Measurements from ENCODE around the gene TBC1D8.

The TBC1D8 gene

DNA sequence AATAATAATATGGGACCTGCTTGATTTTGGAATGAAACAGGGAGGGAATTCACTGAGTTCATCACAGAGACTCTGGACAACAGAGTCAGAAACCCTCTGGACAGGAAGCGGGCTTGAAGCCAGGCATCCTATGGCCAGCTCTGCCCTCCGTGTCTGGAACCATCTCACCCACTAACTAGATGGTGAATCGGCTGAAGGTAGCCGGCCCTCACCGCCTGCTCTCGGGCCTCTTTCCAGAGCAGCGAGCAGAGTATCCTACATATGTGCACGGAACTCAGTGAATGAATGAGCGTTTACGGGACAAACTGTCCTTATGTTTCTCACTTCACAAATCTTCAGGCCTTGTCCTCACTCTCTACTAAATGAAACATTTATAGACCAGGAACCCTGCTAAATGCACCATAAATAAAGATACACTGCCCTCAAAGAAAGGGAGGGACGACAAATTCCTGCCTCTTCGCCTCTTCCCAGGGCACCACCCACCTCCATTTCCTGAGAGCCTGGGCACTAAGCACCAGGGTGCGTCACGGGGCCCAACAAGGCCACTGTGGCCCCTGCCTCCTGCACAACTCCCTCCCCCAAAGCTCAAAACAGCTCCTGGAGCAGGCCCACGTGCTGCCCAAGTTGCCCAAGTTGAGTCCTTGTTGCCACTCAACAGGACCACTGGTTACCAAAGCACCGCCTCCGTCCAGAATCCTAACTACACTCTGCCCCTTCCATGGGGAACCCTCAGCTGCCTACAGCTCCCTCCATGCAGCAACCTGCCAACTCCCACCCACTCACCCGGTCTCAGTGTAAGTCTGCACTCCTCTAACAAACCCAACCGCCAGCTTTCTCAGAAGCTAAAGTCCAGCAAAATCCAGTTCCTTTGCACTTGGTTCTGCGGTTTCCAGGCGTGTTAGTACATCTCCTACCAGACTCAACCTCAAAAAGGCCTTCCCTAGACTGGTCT is 1.7 kb downstream of the TBC1D8 start:
- TF ChIP-seq POLR2AphosphoS5 (IDR thresholded peaks at IDR 0.05; ENCODE audit: low read depth) (no peak), GABPA (IDR thresholded peaks at IDR 0.05; ENCODE audit: low read depth) (no peak), SPI1 (IDR thresholded peaks at IDR 0.05; ENCODE audit: borderline replicate concordance, low read depth) (no peak)
- TF ChIP-seq, protein P1, sequence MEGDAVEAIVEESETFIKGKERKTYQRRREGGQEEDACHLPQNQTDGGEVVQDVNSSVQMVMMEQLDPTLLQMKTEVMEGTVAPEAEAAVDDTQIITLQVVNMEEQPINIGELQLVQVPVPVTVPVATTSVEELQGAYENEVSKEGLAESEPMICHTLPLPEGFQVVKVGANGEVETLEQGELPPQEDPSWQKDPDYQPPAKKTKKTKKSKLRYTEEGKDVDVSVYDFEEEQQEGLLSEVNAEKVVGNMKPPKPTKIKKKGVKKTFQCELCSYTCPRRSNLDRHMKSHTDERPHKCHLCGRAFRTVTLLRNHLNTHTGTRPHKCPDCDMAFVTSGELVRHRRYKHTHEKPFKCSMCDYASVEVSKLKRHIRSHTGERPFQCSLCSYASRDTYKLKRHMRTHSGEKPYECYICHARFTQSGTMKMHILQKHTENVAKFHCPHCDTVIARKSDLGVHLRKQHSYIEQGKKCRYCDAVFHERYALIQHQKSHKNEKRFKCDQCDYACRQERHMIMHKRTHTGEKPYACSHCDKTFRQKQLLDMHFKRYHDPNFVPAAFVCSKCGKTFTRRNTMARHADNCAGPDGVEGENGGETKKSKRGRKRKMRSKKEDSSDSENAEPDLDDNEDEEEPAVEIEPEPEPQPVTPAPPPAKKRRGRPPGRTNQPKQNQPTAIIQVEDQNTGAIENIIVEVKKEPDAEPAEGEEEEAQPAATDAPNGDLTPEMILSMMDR (IDR thresholded peaks at IDR 0.05; ENCODE audit: insufficient read depth, low read length) = no peak
- TF ChIP-seq, protein P2, sequence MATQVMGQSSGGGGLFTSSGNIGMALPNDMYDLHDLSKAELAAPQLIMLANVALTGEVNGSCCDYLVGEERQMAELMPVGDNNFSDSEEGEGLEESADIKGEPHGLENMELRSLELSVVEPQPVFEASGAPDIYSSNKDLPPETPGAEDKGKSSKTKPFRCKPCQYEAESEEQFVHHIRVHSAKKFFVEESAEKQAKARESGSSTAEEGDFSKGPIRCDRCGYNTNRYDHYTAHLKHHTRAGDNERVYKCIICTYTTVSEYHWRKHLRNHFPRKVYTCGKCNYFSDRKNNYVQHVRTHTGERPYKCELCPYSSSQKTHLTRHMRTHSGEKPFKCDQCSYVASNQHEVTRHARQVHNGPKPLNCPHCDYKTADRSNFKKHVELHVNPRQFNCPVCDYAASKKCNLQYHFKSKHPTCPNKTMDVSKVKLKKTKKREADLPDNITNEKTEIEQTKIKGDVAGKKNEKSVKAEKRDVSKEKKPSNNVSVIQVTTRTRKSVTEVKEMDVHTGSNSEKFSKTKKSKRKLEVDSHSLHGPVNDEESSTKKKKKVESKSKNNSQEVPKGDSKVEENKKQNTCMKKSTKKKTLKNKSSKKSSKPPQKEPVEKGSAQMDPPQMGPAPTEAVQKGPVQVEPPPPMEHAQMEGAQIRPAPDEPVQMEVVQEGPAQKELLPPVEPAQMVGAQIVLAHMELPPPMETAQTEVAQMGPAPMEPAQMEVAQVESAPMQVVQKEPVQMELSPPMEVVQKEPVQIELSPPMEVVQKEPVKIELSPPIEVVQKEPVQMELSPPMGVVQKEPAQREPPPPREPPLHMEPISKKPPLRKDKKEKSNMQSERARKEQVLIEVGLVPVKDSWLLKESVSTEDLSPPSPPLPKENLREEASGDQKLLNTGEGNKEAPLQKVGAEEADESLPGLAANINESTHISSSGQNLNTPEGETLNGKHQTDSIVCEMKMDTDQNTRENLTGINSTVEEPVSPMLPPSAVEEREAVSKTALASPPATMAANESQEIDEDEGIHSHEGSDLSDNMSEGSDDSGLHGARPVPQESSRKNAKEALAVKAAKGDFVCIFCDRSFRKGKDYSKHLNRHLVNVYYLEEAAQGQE (IDR thresholded peaks at IDR 0.05; ENCODE audit: insufficient replicate concordance, low read depth) = no peak
- Histone ChIP-seq H3K4me3 (replicated peaks; ENCODE audit: insufficient read depth, low read length) (peak overlapping the region; percentile 76), H3K27me3 (ENCODE audit: insufficient read depth, poor library complexity, severe bottlenecking) (no peaks in the 10 kb centered on the region), H3K27ac (replicated peaks) (no peak overlapping the region)
- no peak for DNase-seq (ENCODE audit: low read depth in 1 of 2, low spot score in 1 of 2)

DNA sequence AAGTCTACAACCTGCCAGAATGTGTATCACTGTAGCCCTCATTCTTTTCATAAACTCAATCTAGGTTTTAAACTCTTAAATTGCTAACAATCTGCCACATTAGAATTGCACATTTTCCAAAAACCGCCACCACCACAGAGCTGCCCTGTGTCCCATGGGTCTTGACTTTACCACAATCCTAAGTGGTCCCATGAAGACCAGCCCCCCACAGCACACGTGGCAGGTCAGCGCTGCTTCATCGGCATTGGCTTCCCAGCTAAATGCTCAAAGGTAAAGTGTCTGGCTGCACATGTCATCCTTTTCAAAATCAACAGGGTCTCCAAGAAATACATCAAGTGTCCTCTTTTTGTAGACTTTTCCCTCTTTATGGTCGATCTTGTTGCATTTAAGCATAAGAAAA is 2.4 kb downstream of the TBC1D8 start:
- H3K27ac ChIP-seq (replicated peaks) = no peak overlapping the region
- TF ChIP-seq POLR2AphosphoS5 (IDR thresholded peaks at IDR 0.05; ENCODE audit: low read depth) (no peak), SPI1 (IDR thresholded peaks at IDR 0.05; ENCODE audit: borderline replicate concordance, low read depth) (no peak), GABPA (IDR thresholded peaks at IDR 0.05; ENCODE audit: low read depth) (no peak)
- TF ChIP-seq, protein P1 (IDR thresholded peaks at IDR 0.05; ENCODE audit: insufficient read depth, low read length) = no peak
- TF ChIP-seq, protein P2 (IDR thresholded peaks at IDR 0.05; ENCODE audit: insufficient replicate concordance, low read depth) = no peak
- no peaks in the 10 kb centered on the region for H3K27me3 ChIP-seq (ENCODE audit: insufficient read depth, poor library complexity, severe bottlenecking)
- no peak for DNase-seq (ENCODE audit: low read depth in 1 of 2, low spot score in 1 of 2)
- H3K4me3 ChIP-seq (replicated peaks; ENCODE audit: insufficient read depth, low read length) = no peak overlapping the region

DNA sequence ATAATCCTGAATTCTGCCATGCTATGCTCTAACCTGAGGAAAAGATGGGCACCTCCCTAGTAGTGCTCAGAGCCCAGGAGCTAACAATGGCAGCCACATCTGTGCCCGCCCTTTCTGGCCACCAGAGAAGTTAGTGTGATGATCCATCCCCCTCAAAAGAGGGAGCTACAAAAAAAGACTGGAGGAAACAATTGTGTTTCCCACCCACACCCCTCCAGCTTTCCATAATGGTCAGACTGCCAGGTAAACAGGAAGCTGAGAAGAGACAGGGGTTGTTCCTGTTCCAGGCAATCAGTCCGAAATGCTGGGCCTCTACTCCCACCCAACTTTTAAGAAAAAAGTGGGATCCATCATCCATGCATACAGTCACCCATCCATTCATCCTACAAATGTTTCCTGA is 3.2 kb downstream of the TBC1D8 start:
- Histone ChIP-seq H3K27ac (replicated peaks) (no peak overlapping the region), H3K27me3 (ENCODE audit: insufficient read depth, poor library complexity, severe bottlenecking) (no peaks in the 10 kb centered on the region), H3K4me3 (replicated peaks; ENCODE audit: insufficient read depth, low read length) (no peak overlapping the region)
- DNase-seq (ENCODE audit: low read depth in 1 of 2, low spot score in 1 of 2) = no peak
- TF ChIP-seq GABPA (IDR thresholded peaks at IDR 0.05; ENCODE audit: low read depth) (no peak), POLR2AphosphoS5 (IDR thresholded peaks at IDR 0.05; ENCODE audit: low read depth) (no peak), SPI1 (IDR thresholded peaks at IDR 0.05; ENCODE audit: borderline replicate concordance, low read depth) (no peak)
- TF ChIP-seq, protein P2 (IDR thresholded peaks at IDR 0.05; ENCODE audit: insufficient replicate concordance, low read depth) = no peak
- TF ChIP-seq, protein P1 (IDR thresholded peaks at IDR 0.05; ENCODE audit: insufficient read depth, low read length) = no peak

Data from HL-60 (cell line).